SJSA1 (cell line): ENCODE measurements around the gene CPSF7. TPM values are rescaled to one million over a fixed set of nuclear protein-coding genes. Genes with fewer than 3 reads are reported as not detected.
A peak's percentile ranks its signal among the peaks of the same experiment; 100 is the strongest.

Experiments
- DNase-seq, 2 experiments: peaks; one replicate each; pipeline ENCODE4 v3.0.0-alpha.2; 2015 to 2020; ENCODE audit warnings: low spot score in 2 of 2, low read depth in 1 of 2
- H3K27ac ChIP-seq: fragments of 250-450 bp; sonication (Bioruptor Pico); 2 replicates; pipeline ENCODE4 v1.5.1; 2020; ENCODE audit warnings: mild to moderate bottlenecking, moderate library complexity
- H3K27me3 ChIP-seq: fragments of 250-450 bp; sonication (Bioruptor Pico); replicated peaks from 2 replicates; pipeline ENCODE4 v1.5.1; 2020; ENCODE audit warnings: mild to moderate bottlenecking, moderate library complexity
- H3K36me3 ChIP-seq: fragments of 250-450 bp; sonication (Bioruptor Pico); 2 replicates; pipeline ENCODE4 v1.5.1; 2020; ENCODE audit warnings: mild to moderate bottlenecking
- H3K4me1 ChIP-seq: fragments of 250-450 bp; sonication (Bioruptor Pico); replicated peaks from 2 replicates; pipeline ENCODE4 v1.6.1; 2021; ENCODE audit warnings: mild to moderate bottlenecking
- H3K4me3 ChIP-seq: fragments of 250-450 bp; sonication (Bioruptor Pico); 2 replicates; pipeline ENCODE4 v1.5.1; 2020; ENCODE audit warnings: mild to moderate bottlenecking
- H3K9me3 ChIP-seq: fragments of 250-450 bp; sonication (Bioruptor Pico); replicated peaks from 2 replicates; pipeline ENCODE4 v1.5.1; 2020; ENCODE audit warnings: mild to moderate bottlenecking
- total RNA-seq: library from RNA; depleted of rRNA; stranded (reverse); fragments of >200 nt; shearing (Covaris generic); gene quantifications from 2 replicates; pipeline ENCODE4 v1.2.3, GENCODE V29; 2014

Gene CPSF7
- total RNA-seq, 1 experiment from 2014 or later, result 39.7 TPM

DNA sequence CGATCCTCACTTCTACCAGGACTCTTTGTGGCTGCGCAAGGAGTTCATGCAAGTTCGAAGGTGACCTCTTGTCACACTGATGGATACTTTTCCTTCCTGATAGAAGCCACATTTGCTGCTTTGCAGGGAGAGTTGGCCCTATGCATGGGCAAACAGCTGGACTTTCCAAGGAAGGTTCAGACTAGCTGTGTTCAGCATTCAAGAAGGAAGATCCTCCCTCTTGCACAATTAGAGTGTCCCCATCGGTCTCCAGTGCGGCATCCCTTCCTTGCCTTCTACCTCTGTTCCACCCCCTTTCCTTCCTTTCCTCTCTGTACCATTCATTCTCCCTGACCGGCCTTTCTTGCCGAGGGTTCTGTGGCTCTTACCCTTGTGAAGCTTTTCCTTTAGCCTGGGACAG, 61.1 kb downstream of the CPSF7 start:
- no peak overlapping the region for H3K4me3 ChIP-seq
- peaks cover 86% of the 10 kb centered on the region for H3K36me3 ChIP-seq
- 0 out of 2 replicates have a peak, but pooled peaks cover 3% of the 10 kb centered on the region for H3K9me3 ChIP-seq
- H3K4me1 ChIP-seq, result peaks cover 61% of the 10 kb centered on the region
- no peaks in the 10 kb centered on the region for H3K27me3 ChIP-seq
- H3K27ac ChIP-seq, result peak overlapping the region; percentile 94
- no peak for DNase-seq

DNA sequence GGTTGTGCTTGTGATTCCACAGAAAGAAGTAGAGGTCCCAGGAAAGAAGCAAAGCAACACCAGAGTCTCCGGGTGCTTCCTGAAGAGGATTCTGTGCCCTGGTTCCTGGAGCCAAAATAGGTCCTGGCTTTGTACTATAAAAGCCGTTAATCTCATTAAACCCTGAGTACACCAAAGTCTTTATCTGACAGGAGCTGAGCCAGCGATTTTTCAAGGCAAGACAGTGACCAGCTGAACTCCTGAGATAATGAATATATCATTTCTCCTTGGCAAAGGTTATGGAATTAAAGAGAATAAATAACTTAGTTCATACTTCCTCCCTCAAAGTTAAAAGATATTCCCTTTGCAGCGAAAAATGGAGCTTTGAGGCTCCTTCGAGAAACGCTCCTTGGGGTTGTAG, 62.4 kb downstream of the CPSF7 start:
- Histone ChIP-seq H3K4me3 (no peak overlapping the region), H3K4me1 (peaks cover 71% of the 10 kb centered on the region), H3K9me3 (0 out of 2 replicates have a peak, but pooled peaks cover 3% of the 10 kb centered on the region), H3K27ac (peak overlapping the region; percentile 86; the same call in 1 of the 2 replicates), H3K36me3 (peaks cover 89% of the 10 kb centered on the region), H3K27me3 (no peaks in the 10 kb centered on the region)
- DNase-seq, result no peak

DNA sequence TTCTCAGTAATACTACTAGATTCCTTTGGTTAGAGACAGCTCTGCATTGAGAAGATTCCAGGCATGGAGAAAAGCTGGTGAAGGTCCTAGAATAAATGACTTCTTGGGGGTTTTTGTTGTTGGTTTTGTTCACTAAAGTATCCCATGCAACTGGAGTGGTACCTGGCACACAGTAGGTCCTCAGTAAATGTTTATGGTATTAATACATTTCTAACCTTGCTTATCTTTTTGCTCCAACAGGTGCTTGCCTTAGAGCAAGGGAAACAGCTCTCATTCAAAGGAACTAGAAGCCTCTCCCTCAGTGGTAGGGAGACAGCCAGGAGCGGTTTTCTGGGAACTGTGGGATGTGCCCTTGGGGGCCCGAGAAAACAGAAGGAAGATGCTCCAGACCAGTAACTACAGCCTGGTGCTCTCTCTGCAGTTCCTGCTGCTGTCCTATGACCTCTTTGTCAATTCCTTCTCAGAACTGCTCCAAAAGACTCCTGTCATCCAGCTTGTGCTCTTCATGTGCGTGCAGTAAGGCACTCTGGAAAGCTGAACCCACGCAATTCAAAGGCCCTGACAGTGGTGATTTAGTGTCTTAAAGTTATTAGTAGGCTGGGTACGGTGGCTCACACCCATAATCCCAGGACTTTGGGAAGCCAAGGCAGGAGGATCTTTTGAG, 65.6 kb downstream of the CPSF7 start:
- Histone ChIP-seq H3K36me3 (peaks cover 68% of the 10 kb centered on the region), H3K9me3 (no peaks in the 10 kb centered on the region), H3K27me3 (no peaks in the 10 kb centered on the region), H3K27ac (no peak overlapping the region), H3K4me1 (peaks cover 56% of the 10 kb centered on the region), H3K4me3 (no peak overlapping the region)
- no peak for DNase-seq

DNA sequence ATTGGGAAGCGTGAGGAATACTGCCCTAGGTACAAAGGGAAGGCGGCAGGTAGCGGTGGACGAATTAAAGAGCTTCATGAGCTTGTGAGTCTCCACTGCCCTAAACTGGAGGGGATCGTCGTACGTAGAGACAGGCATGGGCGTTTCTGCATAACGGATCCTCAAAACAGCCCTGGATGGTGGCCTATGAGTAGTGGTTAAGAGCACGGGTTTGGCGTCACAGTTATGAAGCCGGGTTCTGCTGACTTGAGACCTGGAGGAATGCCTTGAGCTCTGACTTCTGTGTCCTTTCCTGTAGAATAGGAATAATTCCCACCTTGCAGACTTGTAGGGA, 67.3 kb downstream of the CPSF7 start:
- H3K4me1 ChIP-seq, result peaks cover 40% of the 10 kb centered on the region
- H3K9me3 ChIP-seq, result no peaks in the 10 kb centered on the region
- no peaks in the 10 kb centered on the region for H3K27me3 ChIP-seq
- no peak for DNase-seq
- peak overlapping the region; percentile 95 for H3K27ac ChIP-seq
- H3K36me3 ChIP-seq, result peaks cover 51% of the 10 kb centered on the region
- peak overlapping the region; percentile 56 for H3K4me3 ChIP-seq

DNA sequence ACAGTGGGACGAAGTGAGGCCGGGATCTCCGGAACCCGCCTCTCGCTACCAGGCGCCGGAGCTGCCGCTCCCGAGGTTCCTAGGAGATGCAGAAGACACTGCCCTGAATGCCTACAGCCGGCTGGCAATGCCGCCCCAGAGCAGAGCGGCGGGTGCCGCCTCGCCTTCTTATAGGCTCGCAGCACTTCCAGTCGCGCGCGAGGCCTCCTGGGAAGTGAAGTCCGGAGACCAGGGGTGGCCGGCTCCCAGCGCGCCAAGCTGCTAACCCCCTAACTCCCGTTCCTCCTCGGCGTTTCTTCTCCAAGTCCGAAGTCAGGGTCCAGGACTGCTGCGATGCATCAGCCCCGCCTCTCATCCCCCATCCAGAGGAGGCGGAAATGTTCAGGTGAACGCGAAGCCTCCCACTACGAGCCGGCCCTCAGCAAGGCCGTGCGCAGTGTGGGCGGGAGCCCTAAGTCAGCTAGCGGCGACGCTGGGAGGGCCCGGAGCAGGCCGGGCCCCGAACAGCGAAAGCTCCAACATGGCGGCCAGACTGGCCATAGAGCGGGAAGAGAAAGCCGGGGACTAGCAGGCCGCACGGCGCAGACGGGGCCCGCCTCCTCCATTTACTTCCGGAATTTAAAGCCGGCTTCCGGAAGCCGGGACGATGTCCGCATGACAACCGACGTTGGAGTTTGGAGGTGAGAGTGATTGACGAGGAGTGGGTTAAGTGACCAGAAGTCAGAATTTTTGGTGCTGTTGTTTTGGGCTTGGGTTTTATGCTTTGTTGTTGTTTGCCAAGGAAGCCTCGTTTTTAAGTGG, 67.8 kb downstream of the CPSF7 start, which contains the start of the genes CYB561A3 and TMEM138:
TSS of gene CYB561A3 (minus strand) at position 142 of the 801 bp plus-strand sequence. CDS start 5,169 bp downstream, outside the sequence.
TSS of gene TMEM138 (plus strand) at position 634 of the 801 bp plus-strand sequence. CDS start 2,017 bp downstream, outside the sequence.
- peak; percentile 98 to 99 for DNase-seq
- H3K9me3 ChIP-seq, result no peaks in the 10 kb centered on the region
- H3K4me3 ChIP-seq, result peak within 1 kb of the TSS; percentile 56
- no peaks in the 10 kb centered on the region for H3K27me3 ChIP-seq
- H3K36me3 ChIP-seq, result peaks cover 50% of the 10 kb centered on the region
- H3K27ac ChIP-seq, result peak within 1 kb of the TSS; percentile 95
- peaks cover 39% of the 10 kb centered on the region for H3K4me1 ChIP-seq

DNA sequence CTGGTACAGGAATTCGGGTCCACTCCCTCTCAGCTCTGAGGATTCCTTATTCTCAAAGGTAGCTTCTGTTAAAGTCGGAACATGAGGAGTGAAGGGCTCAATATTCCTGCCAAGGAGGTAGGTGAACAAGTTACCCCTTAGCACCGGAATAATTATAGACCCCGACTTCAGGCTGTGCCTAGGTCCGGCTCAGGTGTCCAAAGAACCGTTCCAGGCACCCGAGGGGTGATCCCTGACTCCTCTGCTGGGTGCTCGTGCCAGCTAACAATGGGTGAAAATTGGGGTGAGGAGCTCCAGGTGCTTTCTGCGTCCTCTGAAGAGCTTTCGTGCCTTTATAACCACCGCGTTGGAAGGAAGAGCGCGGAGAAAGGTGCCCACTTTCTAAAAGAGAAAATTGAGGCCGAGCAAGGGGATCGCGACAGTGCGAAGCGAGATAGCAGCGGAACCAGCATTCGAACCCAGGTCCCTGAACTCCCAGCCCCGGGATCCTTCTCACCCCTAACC, 68.5 kb downstream of the CPSF7 start:
- no peaks in the 10 kb centered on the region for H3K9me3 ChIP-seq
- H3K27ac ChIP-seq, result peak overlapping the region; percentile 95
- no peaks in the 10 kb centered on the region for H3K27me3 ChIP-seq
- H3K4me3 ChIP-seq, result peak overlapping the region; percentile 56
- H3K36me3 ChIP-seq, result peaks cover 50% of the 10 kb centered on the region
- peaks cover 36% of the 10 kb centered on the region for H3K4me1 ChIP-seq
- no peak for DNase-seq

DNA sequence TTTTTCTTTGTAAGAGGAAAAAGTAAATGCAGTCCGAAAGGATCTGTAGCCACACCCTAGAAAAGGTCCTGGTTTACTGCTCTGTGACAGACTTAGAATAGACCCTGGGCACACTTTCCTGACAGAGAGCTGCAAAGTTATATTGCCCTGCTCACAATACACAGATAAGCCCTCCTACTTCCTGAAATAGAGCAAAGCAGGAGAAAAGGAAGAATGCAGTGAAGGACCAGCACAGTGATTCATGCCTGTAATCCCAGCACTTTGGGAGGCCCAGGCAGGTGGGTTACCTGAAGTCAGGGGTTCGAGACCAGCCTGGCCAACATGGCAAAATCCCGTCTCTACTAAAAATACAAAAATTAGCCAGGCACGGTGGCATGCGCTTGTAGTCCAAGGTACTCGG, 70.3 kb downstream of the CPSF7 start:
- DNase-seq, result no peak
- no peak overlapping the region for H3K4me3 ChIP-seq
- no peak overlapping the region for H3K27ac ChIP-seq
- no peaks in the 10 kb centered on the region for H3K27me3 ChIP-seq
- peaks cover 26% of the 10 kb centered on the region for H3K4me1 ChIP-seq
- H3K36me3 ChIP-seq, result peaks cover 44% of the 10 kb centered on the region
- no peaks in the 10 kb centered on the region for H3K9me3 ChIP-seq

DNA sequence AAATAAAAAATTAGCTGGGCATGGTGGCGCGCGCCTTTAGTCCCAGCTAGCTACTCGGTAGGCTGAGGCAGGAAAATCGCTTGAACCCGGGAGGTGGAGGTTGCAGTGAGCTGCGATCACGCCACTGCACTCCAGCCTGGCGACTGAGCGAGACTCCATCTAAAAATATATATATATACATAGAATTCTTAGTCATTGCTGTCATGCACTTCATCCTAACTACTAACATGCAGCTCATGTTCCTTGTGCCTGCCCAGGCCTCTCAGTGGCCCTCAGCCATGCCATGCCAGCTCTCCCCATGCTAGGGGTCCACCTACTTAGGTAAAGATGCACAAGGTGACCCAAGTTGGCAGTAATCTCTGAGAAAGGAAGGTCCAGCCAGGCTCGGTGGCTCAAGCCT, 71.2 kb downstream of the CPSF7 start:
- Histone ChIP-seq H3K27ac (no peak overlapping the region), H3K36me3 (peaks cover 44% of the 10 kb centered on the region), H3K27me3 (no peaks in the 10 kb centered on the region), H3K9me3 (no peaks in the 10 kb centered on the region), H3K4me3 (no peak overlapping the region), H3K4me1 (peaks cover 33% of the 10 kb centered on the region)
- DNase-seq, result no peak

DNA sequence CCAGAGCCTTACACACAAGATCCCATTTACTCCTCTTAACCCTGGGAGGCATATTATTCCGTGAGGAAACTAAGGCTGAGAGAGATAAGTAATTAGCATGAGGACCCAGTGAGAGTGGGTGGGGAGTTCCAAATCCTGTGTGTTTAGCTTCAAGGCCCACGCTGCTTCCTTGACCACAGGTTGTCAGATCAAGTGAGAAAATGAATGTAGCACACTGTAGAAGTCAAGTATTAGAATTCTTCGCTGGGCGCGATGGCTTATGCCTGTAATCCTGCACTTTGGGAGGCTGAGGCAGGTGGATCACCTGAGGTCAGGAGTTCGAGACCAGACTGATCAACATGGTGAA, 71.9 kb downstream of the CPSF7 start:
- Histone ChIP-seq H3K27me3 (no peaks in the 10 kb centered on the region), H3K27ac (no peak overlapping the region), H3K9me3 (no peaks in the 10 kb centered on the region), H3K4me3 (no peak overlapping the region), H3K36me3 (peaks cover 44% of the 10 kb centered on the region), H3K4me1 (peaks cover 27% of the 10 kb centered on the region)
- no peak for DNase-seq

DNA sequence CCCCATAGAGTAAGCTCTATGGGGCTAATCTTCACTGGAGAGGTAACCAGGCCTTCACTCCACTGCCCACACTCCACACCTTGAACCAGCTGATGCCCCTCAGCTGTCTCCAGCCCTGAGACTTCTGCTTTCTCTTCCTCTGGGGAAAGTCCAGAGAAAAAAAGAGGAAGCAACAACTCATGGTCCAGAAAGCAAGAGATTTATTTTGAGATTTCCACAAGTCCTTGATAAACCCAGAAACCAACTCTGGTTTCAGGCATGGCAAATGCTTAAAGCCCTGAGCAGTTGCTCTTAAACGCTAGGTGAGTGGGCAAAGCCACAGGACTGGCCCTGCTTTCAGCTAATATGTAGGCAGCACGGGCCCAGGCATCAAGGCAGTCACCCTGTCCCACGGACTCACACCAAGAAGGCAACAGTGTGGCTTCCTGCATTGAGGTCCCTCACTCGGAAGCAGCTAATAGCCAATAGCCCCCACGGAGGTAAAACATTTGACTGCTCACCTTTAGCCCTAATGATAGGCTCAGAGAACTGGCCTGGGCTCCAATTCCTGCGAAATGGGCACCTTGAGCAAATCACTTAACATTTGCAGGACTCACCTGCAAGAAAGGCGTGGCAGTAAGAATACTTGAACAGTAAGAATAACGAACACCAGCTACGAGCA, 72.4 kb downstream of the CPSF7 start:
- Histone ChIP-seq H3K27me3 (no peaks in the 10 kb centered on the region), H3K4me1 (peaks cover 24% of the 10 kb centered on the region), H3K36me3 (peaks cover 44% of the 10 kb centered on the region), H3K4me3 (no peak overlapping the region), H3K9me3 (no peaks in the 10 kb centered on the region), H3K27ac (no peak overlapping the region)
- no peak for DNase-seq

DNA sequence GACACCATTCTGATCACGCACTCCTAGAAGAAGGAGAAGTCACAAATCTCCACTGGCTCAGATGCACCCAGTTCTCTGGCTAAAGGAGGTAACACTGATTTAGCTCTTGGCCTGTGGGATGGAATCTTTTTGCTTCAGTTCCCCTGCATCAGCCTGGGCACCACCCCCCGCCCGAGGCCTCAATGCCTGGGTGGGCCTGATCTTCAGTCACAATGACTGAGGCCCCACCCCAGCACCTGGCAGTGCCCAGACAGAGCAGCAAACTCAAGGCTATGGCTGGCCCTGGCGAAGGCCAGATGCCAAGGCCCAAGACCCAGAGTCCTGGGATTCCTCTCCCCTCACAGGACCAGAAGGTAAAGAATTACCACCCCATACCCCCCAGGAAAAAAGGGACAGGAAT, 73.1 kb downstream of the CPSF7 start:
- no peak for DNase-seq
- no peak overlapping the region for H3K4me3 ChIP-seq
- H3K4me1 ChIP-seq, result peaks cover 24% of the 10 kb centered on the region
- no peaks in the 10 kb centered on the region for H3K27me3 ChIP-seq
- H3K27ac ChIP-seq, result no peak overlapping the region
- H3K36me3 ChIP-seq, result peaks cover 49% of the 10 kb centered on the region
- no peaks in the 10 kb centered on the region for H3K9me3 ChIP-seq

DNA sequence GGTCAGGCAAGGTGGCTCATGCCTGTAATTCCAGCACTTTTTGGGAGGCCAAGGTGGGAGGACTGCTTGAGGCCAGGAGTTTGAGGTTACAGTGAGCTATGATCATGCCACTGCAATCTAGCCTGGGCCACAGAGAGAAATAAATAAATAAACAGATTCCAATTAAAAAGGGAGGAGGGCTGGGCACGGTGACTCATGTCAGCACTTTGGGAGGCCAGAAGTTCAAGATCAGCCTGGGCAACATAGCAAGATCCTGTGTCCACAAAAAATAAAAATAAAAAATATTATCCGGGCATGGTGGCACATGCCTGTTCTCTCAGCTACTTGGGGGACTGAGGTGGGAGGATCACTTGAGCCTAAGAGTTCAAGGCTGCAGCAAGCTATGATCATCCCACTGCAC, 75.6 kb downstream of the CPSF7 start:
- H3K27ac ChIP-seq, result no peak overlapping the region
- H3K27me3 ChIP-seq, result no peaks in the 10 kb centered on the region
- peaks cover 14% of the 10 kb centered on the region for H3K4me1 ChIP-seq
- H3K9me3 ChIP-seq, result no peaks in the 10 kb centered on the region
- peak in 1 of 2 experiments; percentile 41 for DNase-seq
- peaks cover 69% of the 10 kb centered on the region for H3K36me3 ChIP-seq
- no peak overlapping the region for H3K4me3 ChIP-seq

DNA sequence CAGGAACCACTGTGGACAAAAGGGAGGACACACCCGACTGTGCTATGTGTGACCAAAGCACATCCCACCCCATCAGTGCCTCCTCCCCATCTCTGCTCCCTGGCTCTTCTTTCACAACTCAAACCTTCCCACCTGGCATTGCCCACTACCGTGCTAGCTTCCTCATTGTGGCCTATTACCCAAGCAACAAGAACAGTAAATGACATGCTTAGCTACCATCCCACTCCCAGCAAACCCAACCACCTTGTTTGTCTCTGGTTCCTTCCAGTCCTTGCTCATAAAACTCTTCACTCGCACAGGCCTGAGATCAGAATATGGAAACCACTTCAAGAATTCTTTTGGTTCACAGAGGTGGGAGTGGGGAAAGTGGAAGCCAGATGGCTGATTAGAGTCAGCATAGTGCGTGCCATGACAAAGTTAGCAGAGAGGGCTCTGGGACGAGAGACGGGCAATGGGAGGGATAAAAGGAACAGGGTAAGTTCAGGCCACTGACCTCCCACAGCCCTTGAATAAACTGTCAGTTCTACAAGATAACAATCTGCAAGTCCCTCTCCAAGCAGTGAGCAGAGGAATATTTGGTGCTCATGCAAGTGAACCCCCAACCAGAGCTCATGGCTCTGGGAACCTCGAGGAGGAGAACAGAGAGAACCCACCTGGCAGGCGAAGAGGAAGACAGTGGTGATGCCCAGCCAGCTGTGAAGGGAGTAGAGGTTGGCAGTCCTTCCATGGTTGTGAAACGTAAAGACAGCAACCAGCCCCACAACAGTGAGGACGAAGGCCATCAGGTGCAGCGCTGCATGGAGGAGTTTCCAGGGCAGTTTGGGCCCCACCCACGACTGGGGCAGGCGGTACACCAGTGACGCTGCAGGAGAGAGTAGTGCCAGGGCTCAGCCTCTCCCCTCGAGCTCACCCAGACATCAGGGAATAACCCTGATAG, 76.4 kb downstream of the CPSF7 start:
- no peak for DNase-seq
- Histone ChIP-seq H3K4me1 (peaks cover 14% of the 10 kb centered on the region), H3K36me3 (peaks cover 77% of the 10 kb centered on the region), H3K9me3 (no peaks in the 10 kb centered on the region), H3K27me3 (no peaks in the 10 kb centered on the region), H3K27ac (no peak overlapping the region), H3K4me3 (no peak overlapping the region)
